Caco-2 (cell line): ENCODE data around the gene LHPP. TPM values are rescaled to one million over a fixed set of nuclear protein-coding genes. Genes with fewer than 3 reads are reported as not detected.

Experiments
- Bru-seq: library from RNA; stranded (reverse); fragments of 400-500 nt; gene quantifications from one replicate; lab custom pipeline; 2021; lab: Mats Ljungman, UMichigan
- BruChase-seq, 2 experiments: library from RNA; stranded (reverse); fragments of 400-500 nt; gene quantifications; one replicate each; lab custom pipeline; 2021; lab: Mats Ljungman, UMichigan
- BruUV-seq: library from RNA; stranded (reverse); fragments of 400-500 nt; replicated peaks from 2 replicates; lab custom pipeline; 2021; lab: Mats Ljungman, UMichigan
- CTCF ChIA-PET: fragments of 300-600 bp; sonication (Branson Sonifier 250); formaldehyde crosslinking; loops from one replicate; lab custom pipeline; 2022; ENCODE audit warnings: antibody characterized with exemption; lab: Charles Lee
- POLR2A ChIA-PET: fragments of 300-600 bp; sonication (Branson Sonifier 250); formaldehyde crosslinking; loops from one replicate; lab custom pipeline; 2022; ENCODE audit warnings: antibody characterized with exemption; lab: Charles Lee
- DNase-seq, 2 experiments: peaks; one replicate each; pipeline versions ENCODE4 v3.0.0 to v3.0.0-alpha.2; 2020 to 2022
- H3K27me3 ChIP-seq: replicated peaks from 2 replicates; pipeline ENCODE4 v1.6.0; 2011; ENCODE audit warnings: low read length; ENCODE audit not compliant: control insufficient read depth, insufficient read depth
- H3K36me3 ChIP-seq: 2 replicates; pipeline ENCODE4 v1.5.1; 2011; ENCODE audit warnings: low read length; ENCODE audit not compliant: control insufficient read depth, insufficient read depth
- H3K4me1 ChIP-seq: fragments of 250-450 bp; sonication (Bioruptor Pico); 2 replicates; pipeline ENCODE4 v1.5.1; 2020; ENCODE audit warnings: mild to moderate bottlenecking
- H3K4me3 ChIP-seq: 2 replicates; pipeline ENCODE4 v1.5.1; 2011; ENCODE audit warnings: low read depth, mild to moderate bottlenecking, control low read depth, low read length
- H3K9me3 ChIP-seq: fragments of 250-450 bp; sonication (Bioruptor Pico); 2 replicates; pipeline ENCODE4 v1.5.1; 2020; ENCODE audit warnings: mild to moderate bottlenecking, moderate library complexity
- H3K27ac Mint-ChIP-seq: one replicate; pipeline ENCODE4 v1.8.0; 2022; ENCODE audit warnings: mixed read lengths; ENCODE audit not compliant: unreplicated experiment
- H3K27me3 Mint-ChIP-seq: one replicate; pipeline ENCODE4 v1.8.0; 2022; ENCODE audit warnings: mixed read lengths; ENCODE audit not compliant: insufficient read depth, unreplicated experiment
- H3K36me3 Mint-ChIP-seq: one replicate; pipeline ENCODE4 v1.8.0; 2022; ENCODE audit warnings: mild to moderate bottlenecking, mixed read lengths; ENCODE audit not compliant: insufficient read depth, unreplicated experiment
- H3K4me1 Mint-ChIP-seq: one replicate; pipeline ENCODE4 v1.8.0; 2022; ENCODE audit warnings: low read depth, mixed read lengths; ENCODE audit not compliant: unreplicated experiment
- H3K4me3 Mint-ChIP-seq: one replicate; pipeline ENCODE4 v1.8.0; 2022; ENCODE audit warnings: mild to moderate bottlenecking, moderate library complexity, mixed read lengths; ENCODE audit not compliant: unreplicated experiment
- H3K9me3 Mint-ChIP-seq: one replicate; pipeline ENCODE4 v1.8.0; 2022; ENCODE audit warnings: mixed read lengths; ENCODE audit not compliant: unreplicated experiment
- CTCF ChIP-seq, 2 experiments: fragments of 200-600 bp in 1 of 2; IDR thresholded peaks; 1 replicate in 1 of 2; 2 replicates in 1 of 2; pipeline versions ENCODE4 v1.5.1 to v1.8.0; 2011 to 2022; ENCODE audit warnings: antibody characterized with exemption in 1 of 2, control low read depth in 1 of 2, inconsistent platforms in 1 of 2, low read depth in 1 of 2, low read length in 1 of 2, mild to moderate bottlenecking in 1 of 2, moderate library complexity in 1 of 2; ENCODE audit not compliant: insufficient read depth in 1 of 2, severe bottlenecking in 1 of 2, unreplicated experiment in 1 of 2
- intact Hi-C: fragments of 100-400 bp; cut with micrococcal nuclease; formaldehyde crosslinking; loops from one replicate; pipeline ENCODE4 v1.10.0; 2022; ENCODE audit not compliant: unreplicated experiment
- long read RNA-seq: library from polyadenylated mRNA; stranded (forward); transcript quantifications from one replicate; pipeline ENCODE4 v2.0.0, GENCODE V29; 2022
- total RNA-seq: library from RNA; stranded (reverse); gene quantifications from 2 replicates; pipeline ENCODE4 v1.2.3, GENCODE V29; 2022

Gene LHPP
- 10.5 and 15.9 TPM in 2 replicates for total RNA-seq
- Bru-seq, nascent RNA, result percentile 49 among the genes with signal in this experiment
- BruChase-seq, experiment 1, labeled RNA remaining after a 2-hour chase, result percentile 52 among the genes with signal in this experiment
- percentile 53 among the genes with signal in this experiment for BruChase-seq, experiment 2, labeled RNA remaining after a 6-hour chase
- long read RNA-seq, transcript LHPP-203 (6 exons, 840 nt), result minor isoform, 7 of 25 reads
- long read RNA-seq, transcript LHPP-202 (7 exons, 1,622 nt), result major isoform, 12 of 25 reads
- long read RNA-seq, partial matches to known transcripts, result 2 of 25 reads
- long read RNA-seq, other reads (novel, unspliced or antisense), result 4 of 25 reads

- Mint-ChIP-seq H3K9me3 (no peaks in the 10 kb centered on the region), H3K27me3 (no peaks in the 10 kb centered on the region), H3K36me3 (peaks cover 6% of the 10 kb centered on the region), H3K27ac (peak within 1 kb of the TSS; percentile 76), H3K4me1 (peaks cover 37% of the 10 kb centered on the region), H3K4me3 (peak within 1 kb of the TSS; percentile 67)
- peak; percentile 82 to 89 for DNase-seq
- CTCF ChIA-PET, result interaction anchor here (0.6 to 1.1 kb wide), 10 partner anchors 13 to 915 kb away, joined by 3 to 9 read pairs (median 4); partner anchors contain the start of gene OAT
- no peaks in the 10 kb centered on the region for H3K27me3 ChIP-seq
- peak; percentile 23 to 47 for TF ChIP-seq CTCF (IDR thresholded peaks at IDR 0.05; ENCODE audit: insufficient read depth in 1 of 2, low read depth in 1 of 2, low read length in 1 of 2, severe bottlenecking in 1 of 2, unreplicated experiment in 1 of 2)
- H3K9me3 ChIP-seq, result no peaks in the 10 kb centered on the region
- peak within 1 kb of the TSS; percentile 76 for H3K4me3 ChIP-seq
- BruUV-seq, result TSS peak; percentile 50
- POLR2A ChIA-PET, result interaction anchor here (0.5 to 1.9 kb wide), 6 partner anchors 14 to 94 kb away, joined by 3 to 26 read pairs (median 5); partner anchors contain the start of gene OAT
- intact Hi-C loops, result loop anchor here (1.0 kb wide), 1 partner anchor 9 kb away; no protein-coding TSS in a partner anchor
- H3K4me1 ChIP-seq, result peaks cover 28% of the 10 kb centered on the region
- H3K36me3 ChIP-seq, result no peaks in the 10 kb centered on the region; the same call in 1 of the 2 replicates
These were observed at the start of gene LHPP for GRCh38 chr10:124461642-124462347. Gene LHPP, plus strand, starts transcription at chr10:124461823. Its CDS starts 40 bp downstream, at chr10:124461863.

- Histone ChIP-seq H3K4me3 (no peak overlapping the region), H3K36me3 (peaks cover 1% of the 10 kb centered on the region), H3K9me3 (no peaks in the 10 kb centered on the region), H3K27me3 (no peaks in the 10 kb centered on the region), H3K4me1 (peaks cover 15% of the 10 kb centered on the region)
- Mint-ChIP-seq H3K9me3 (no peaks in the 10 kb centered on the region), H3K4me1 (peaks cover under 1% of the 10 kb centered on the region), H3K36me3 (peaks cover 61% of the 10 kb centered on the region), H3K4me3 (no peak overlapping the region), H3K27ac (no peak overlapping the region), H3K27me3 (no peaks in the 10 kb centered on the region)
- ChIA-PET CTCF (interaction anchor here (0.6 to 1.0 kb wide), 2 partner anchors 8 to 25 kb away, joined by 3 to 4 read pairs; no protein-coding TSS in a partner anchor), POLR2A (no interaction called here)
- no peak for TF ChIP-seq CTCF (IDR thresholded peaks at IDR 0.05; ENCODE audit: insufficient read depth in 1 of 2, low read depth in 1 of 2, low read length in 1 of 2, severe bottlenecking in 1 of 2, unreplicated experiment in 1 of 2)
- DNase-seq, result no peak
- intact Hi-C loops, result no loop called here
- no TSS peak for BruUV-seq
These were observed 47.5 kb upstream of the LHPP start for GRCh38 chr10:124414076-124414475.

DNA sequence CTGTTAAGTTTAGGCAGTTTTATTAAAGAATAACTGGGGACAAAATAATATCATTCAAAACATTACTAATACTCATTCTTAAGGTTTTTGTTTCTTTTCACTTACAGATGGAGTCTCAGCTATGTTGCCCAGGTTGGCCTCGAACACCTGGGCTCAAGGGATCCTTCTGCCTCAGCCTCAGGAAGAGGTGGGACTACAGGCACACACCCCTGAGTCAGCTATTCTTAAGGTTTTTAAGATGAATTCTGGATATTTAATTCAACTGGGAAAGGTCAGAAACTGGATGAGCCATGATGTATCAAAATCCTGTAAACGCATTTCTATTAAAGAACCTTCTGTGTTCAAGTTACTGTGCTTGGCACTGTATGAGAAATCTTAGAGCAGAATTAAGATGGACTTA, 46.4 kb upstream of the LHPP start:
- no peaks in the 10 kb centered on the region for H3K9me3 ChIP-seq
- Mint-ChIP-seq H3K9me3 (no peaks in the 10 kb centered on the region), H3K4me3 (no peak overlapping the region), H3K27me3 (no peaks in the 10 kb centered on the region), H3K27ac (no peak overlapping the region), H3K4me1 (peaks cover 6% of the 10 kb centered on the region), H3K36me3 (peaks cover 54% of the 10 kb centered on the region)
- H3K4me1 ChIP-seq, result peaks cover 26% of the 10 kb centered on the region
- H3K4me3 ChIP-seq, result no peak overlapping the region
- POLR2A ChIA-PET, result interaction anchor here (0.6 to 0.9 kb wide), 2 partner anchors 46 to 501 kb away, joined by 4 read pairs; partner anchors contain the start of gene LHPP
- peaks cover 1% of the 10 kb centered on the region; the same call in 1 of the 2 replicates for H3K36me3 ChIP-seq
- intact Hi-C loops, result no loop called here
- no peak for DNase-seq
- H3K27me3 ChIP-seq, result no peaks in the 10 kb centered on the region
- no TSS peak for BruUV-seq
- CTCF ChIA-PET, result no interaction called here
- TF ChIP-seq CTCF (IDR thresholded peaks at IDR 0.05; ENCODE audit: insufficient read depth in 1 of 2, low read depth in 1 of 2, low read length in 1 of 2, severe bottlenecking in 1 of 2, unreplicated experiment in 1 of 2), result no peak
